ENCODE results near the gene KRT8. TPM values are rescaled to one million over a fixed set of nuclear protein-coding genes. Genes with fewer than 3 reads are reported as not detected.

The KRT8 gene
- total RNA-seq, 1 donor from 2014 or later: 2,570 TPM

DNA sequence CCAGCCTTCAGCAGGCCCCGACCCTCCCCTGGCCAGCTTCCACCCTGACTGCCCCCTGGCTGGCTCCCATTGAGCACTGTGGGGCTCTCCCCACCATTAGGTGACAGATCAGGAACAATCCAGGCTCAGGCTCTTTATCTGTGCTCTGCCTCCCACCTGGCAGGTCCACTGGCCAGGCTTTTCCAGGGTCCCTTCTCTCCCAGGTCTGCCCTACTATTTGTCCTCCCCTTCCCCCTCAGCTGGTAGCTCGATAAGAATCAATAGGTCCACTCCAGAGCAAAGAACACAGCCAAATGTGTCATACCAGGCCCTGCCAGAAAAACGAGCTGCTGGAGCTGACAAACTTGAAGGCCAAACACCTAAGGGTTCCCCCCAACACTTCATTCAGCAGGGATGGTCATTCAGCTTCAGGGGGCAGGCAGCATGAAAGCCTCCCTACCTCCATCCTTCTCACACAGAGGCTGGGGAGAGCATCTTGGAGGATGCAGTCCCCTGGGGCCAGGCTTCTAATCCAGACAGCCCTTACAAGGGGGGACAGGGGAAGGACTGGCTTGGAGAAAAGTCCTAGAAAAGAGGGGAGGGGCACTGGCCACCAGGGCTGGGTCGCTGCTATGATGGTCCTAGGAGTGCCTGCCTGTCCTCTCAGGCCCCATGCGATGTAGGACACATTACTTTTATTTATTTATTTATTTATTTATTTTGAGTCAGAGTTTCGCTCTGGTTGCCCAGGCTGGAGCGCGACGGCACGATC is 42.1 kb upstream of the KRT8 start:
- Histone ChIP-seq H3K79me2 (ENCODE audit: insufficient read depth, low read length) (peaks cover 69% of the 10 kb centered on the region), H3K27ac (ENCODE audit: low read depth, low read length) (peak overlapping the region; percentile 74), H3K36me3 (ENCODE audit: insufficient read depth, low read length) (peaks cover 12% of the 10 kb centered on the region), H3K4me3 (ENCODE audit: insufficient read depth, low read depth, low read length) (no peak overlapping the region), H3K4me1 (ENCODE audit: insufficient read depth, low read length) (peaks cover 53% of the 10 kb centered on the region), H3K9me3 (ENCODE audit: insufficient read depth, low read depth, low read length) (no peaks in the 10 kb centered on the region), H3K27me3 (ENCODE audit: insufficient read depth, low read length) (no peaks in the 10 kb centered on the region), H3K9ac (ENCODE audit: low read length) (peak overlapping the region; percentile 69), H4K20me1 (ENCODE audit: insufficient read depth, low read length) (peaks cover 22% of the 10 kb centered on the region), H3K4me2 (ENCODE audit: low read length) (peak overlapping the region; percentile 78), H2AFZ (ENCODE audit: low read depth, low read length) (no peak overlapping the region)
- Mint-ChIP-seq H3K9me3 (ENCODE audit: unreplicated experiment) (peaks cover 2% of the 10 kb centered on the region), H3K36me3 (ENCODE audit: low read depth, unreplicated experiment) (peaks cover 24% of the 10 kb centered on the region), H3K27me3 (ENCODE audit: low read depth, unreplicated experiment) (no peaks in the 10 kb centered on the region), H3K4me3 (ENCODE audit: unreplicated experiment) (peak overlapping the region; percentile 90), H3K4me1 (ENCODE audit: low read depth, unreplicated experiment) (peaks cover 61% of the 10 kb centered on the region), H3K27ac (ENCODE audit: unreplicated experiment) (peak overlapping the region; percentile 100)
- no peak for TF ChIP-seq EZH2 (IDR thresholded peaks at IDR 0.05; ENCODE audit: insufficient read depth, low read length)
- TF ChIP-seq, protein P1, sequence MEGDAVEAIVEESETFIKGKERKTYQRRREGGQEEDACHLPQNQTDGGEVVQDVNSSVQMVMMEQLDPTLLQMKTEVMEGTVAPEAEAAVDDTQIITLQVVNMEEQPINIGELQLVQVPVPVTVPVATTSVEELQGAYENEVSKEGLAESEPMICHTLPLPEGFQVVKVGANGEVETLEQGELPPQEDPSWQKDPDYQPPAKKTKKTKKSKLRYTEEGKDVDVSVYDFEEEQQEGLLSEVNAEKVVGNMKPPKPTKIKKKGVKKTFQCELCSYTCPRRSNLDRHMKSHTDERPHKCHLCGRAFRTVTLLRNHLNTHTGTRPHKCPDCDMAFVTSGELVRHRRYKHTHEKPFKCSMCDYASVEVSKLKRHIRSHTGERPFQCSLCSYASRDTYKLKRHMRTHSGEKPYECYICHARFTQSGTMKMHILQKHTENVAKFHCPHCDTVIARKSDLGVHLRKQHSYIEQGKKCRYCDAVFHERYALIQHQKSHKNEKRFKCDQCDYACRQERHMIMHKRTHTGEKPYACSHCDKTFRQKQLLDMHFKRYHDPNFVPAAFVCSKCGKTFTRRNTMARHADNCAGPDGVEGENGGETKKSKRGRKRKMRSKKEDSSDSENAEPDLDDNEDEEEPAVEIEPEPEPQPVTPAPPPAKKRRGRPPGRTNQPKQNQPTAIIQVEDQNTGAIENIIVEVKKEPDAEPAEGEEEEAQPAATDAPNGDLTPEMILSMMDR (IDR thresholded peaks at IDR 0.05; ENCODE audit: insufficient read depth, low read depth, low read length): no peak
- peak; percentile 51 for DNase-seq (ENCODE audit: low read depth)
- FAIRE-seq: no peak

- no peaks in the 10 kb centered on the region for H3K27me3 Mint-ChIP-seq (ENCODE audit: low read depth, unreplicated experiment)
- peak overlapping the region; percentile 69 for H3K9ac ChIP-seq (ENCODE audit: low read length)
- H3K9me3 ChIP-seq (ENCODE audit: insufficient read depth, low read depth, low read length): no peaks in the 10 kb centered on the region
- DNase-seq (ENCODE audit: low read depth) (no peak), FAIRE-seq (no peak)
- H3K4me2 ChIP-seq (ENCODE audit: low read length): peak overlapping the region; percentile 78
- H3K36me3 ChIP-seq (ENCODE audit: insufficient read depth, low read length): peaks cover 11% of the 10 kb centered on the region
- peaks cover 62% of the 10 kb centered on the region for H3K79me2 ChIP-seq (ENCODE audit: insufficient read depth, low read length)
- peak overlapping the region; percentile 74 for H3K27ac ChIP-seq (ENCODE audit: low read depth, low read length)
- H4K20me1 ChIP-seq (ENCODE audit: insufficient read depth, low read length): peaks cover 16% of the 10 kb centered on the region
- H3K4me1 ChIP-seq (ENCODE audit: insufficient read depth, low read length): peaks cover 47% of the 10 kb centered on the region
- H2AFZ ChIP-seq (ENCODE audit: low read depth, low read length): no peak overlapping the region
- no peaks in the 10 kb centered on the region for H3K27me3 ChIP-seq (ENCODE audit: insufficient read depth, low read length)
- H3K9me3 Mint-ChIP-seq (ENCODE audit: unreplicated experiment): peaks cover 2% of the 10 kb centered on the region
- peak overlapping the region; percentile 100 for H3K27ac Mint-ChIP-seq (ENCODE audit: unreplicated experiment)
- TF ChIP-seq EZH2 (IDR thresholded peaks at IDR 0.05; ENCODE audit: insufficient read depth, low read length): no peak
- TF ChIP-seq, protein P1 (IDR thresholded peaks at IDR 0.05; ENCODE audit: insufficient read depth, low read depth, low read length): no peak
- H3K4me3 Mint-ChIP-seq (ENCODE audit: unreplicated experiment): peak overlapping the region; percentile 20
- H3K4me3 ChIP-seq (ENCODE audit: insufficient read depth, low read depth, low read length): no peak overlapping the region
- H3K4me1 Mint-ChIP-seq (ENCODE audit: low read depth, unreplicated experiment): peaks cover 55% of the 10 kb centered on the region
- H3K36me3 Mint-ChIP-seq (ENCODE audit: low read depth, unreplicated experiment): peaks cover 20% of the 10 kb centered on the region
These were observed 41.5 kb upstream of the KRT8 start for GRCh38 chr12:52946334-52946733.
